HepG2 (cell line): ENCODE data around the gene SHC3.

Experiments
- ARID2 ChIP-seq: sonication (generic); formaldehyde crosslinking; IDR thresholded peaks from 2 replicates; pipeline ENCODE4 v1.8.1; 2022; ENCODE audit warnings: mild to moderate bottlenecking, missing genetic modification reagents, borderline replicate concordance
- ATF6 ChIP-seq: sonication (generic); formaldehyde crosslinking; conservative IDR thresholded peaks from 2 replicates; pipeline ENCODE4 v1.4.0; 2020; ENCODE audit warnings: missing genetic modification reagents
- CHD4 ChIP-seq: fragments of 200-600 bp; sonication (generic); IDR thresholded peaks from 2 replicates; pipeline ENCODE4 v1.7.0; 2017; ENCODE audit warnings: mild to moderate bottlenecking, low read length, borderline replicate concordance
- CTCF ChIP-seq: sonication (generic); formaldehyde crosslinking; IDR thresholded peaks from 2 replicates; pipeline ENCODE4 v1.5.0; 2020; ENCODE audit warnings: mild to moderate bottlenecking, missing genetic modification reagents, moderate library complexity
- EZH2 ChIP-seq: conservative IDR thresholded peaks from 2 replicates; pipeline ENCODE4 v1.6.1; 2012; ENCODE audit warnings: mild to moderate bottlenecking, low read depth, low read length, moderate library complexity
- HDAC1 ChIP-seq: sonication (generic); formaldehyde crosslinking; IDR thresholded peaks from 2 replicates; pipeline ENCODE4 v1.5.1; 2020; ENCODE audit warnings: mild to moderate bottlenecking, missing genetic modification reagents
- HMGXB3 ChIP-seq: sonication (generic); formaldehyde crosslinking; IDR thresholded peaks from 2 replicates; pipeline ENCODE4 v1.4.0; 2020; ENCODE audit warnings: missing genetic modification reagents, borderline replicate concordance
- MAX ChIP-seq: IDR thresholded peaks from 2 replicates; pipeline ENCODE4 v1.6.1; 2012; ENCODE audit warnings: inconsistent platforms
- PHF8 ChIP-seq: sonication (generic); formaldehyde crosslinking; IDR thresholded peaks from 2 replicates; pipeline ENCODE4 v1.5.0; 2020; ENCODE audit warnings: missing genetic modification reagents
- POLR2AphosphoS5 ChIP-seq: IDR thresholded peaks from 2 replicates; pipeline ENCODE4 v1.6.1; 2012; ENCODE audit warnings: low read depth, low read length
- ZBTB21 ChIP-seq: sonication (generic); formaldehyde crosslinking; IDR thresholded peaks from 2 replicates; pipeline ENCODE4 v1.4.0; 2020; ENCODE audit warnings: missing genetic modification reagents
- ZNF792 ChIP-seq: IDR thresholded peaks from 2 replicates; pipeline ENCODE4 v1.6.1; 2016
- ZSCAN5A ChIP-seq: sonication (generic); formaldehyde crosslinking; IDR thresholded peaks from 2 replicates; pipeline ENCODE4 v1.8.0; 2022; ENCODE audit warnings: mild to moderate bottlenecking, missing genetic modification reagents, borderline replicate concordance

GRCh38 chr9:88972401-88972800, 206.2 kb downstream of the SHC3 start:
- TF ChIP-seq HDAC1 (CRISPR knock-in tag) (no peak), ATF6 (CRISPR knock-in tag) (no peak), ZSCAN5A (CRISPR knock-in tag) (no peak), EZH2 (no peak), MAX (no peak), ZBTB21 (CRISPR knock-in tag) (no peak), ARID2 (no peak), CTCF (CRISPR knock-in tag) (no peak), HMGXB3 (CRISPR knock-in tag) (no peak), PHF8 (CRISPR knock-in tag) (no peak), POLR2AphosphoS5 (no peak), CHD4 (no peak), ZNF792 (CRISPR knock-in tag) (no peak)
